ENCODE data around the gene KIRREL2. TPM values are rescaled to one million over a fixed set of nuclear protein-coding genes. Genes with fewer than 3 reads are reported as not detected.
A peak's percentile ranks its signal among the peaks of the same experiment; 100 is the strongest.

The KIRREL2 gene
- total RNA-seq, 1 donor from 2014 or later, result not detected

DNA sequence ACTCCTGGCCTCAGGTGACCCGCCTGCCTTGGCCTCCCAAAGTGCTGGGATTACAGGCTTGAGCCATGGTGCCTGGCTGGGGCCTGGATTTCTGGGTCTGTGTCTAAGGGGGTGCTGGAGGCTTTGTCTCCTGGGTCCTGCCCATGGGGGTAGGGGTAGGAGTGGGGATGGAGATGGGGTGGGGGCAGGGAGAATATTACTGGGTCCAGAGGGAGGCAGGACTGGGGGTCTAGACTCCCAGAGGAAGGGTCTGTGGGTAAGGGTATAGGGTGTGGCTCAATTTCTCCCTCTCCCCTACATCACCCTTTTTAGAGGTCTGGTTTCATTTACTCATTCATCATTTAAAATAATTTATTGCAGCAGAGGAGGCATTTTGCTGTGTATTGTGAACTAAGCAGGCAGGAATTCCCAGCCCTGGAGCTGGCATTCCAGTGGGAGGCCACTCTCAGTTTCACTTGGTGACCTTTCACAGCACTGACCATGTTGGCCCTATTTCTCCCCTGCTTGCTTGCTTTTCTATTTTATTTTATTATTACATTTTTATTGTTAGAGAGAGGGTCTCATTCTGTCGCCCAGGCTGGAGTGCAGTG, 44.4 kb downstream of the KIRREL2 start:
- intact Hi-C loops (cut with micrococcal nuclease), result no loop called here
- H3K27ac ChIP-seq (replicated peaks), result peak overlapping the region; percentile 77
- H3K4me1 ChIP-seq, result peaks cover 33% of the 10 kb centered on the region
- peaks cover 6% of the 10 kb centered on the region for H3K36me3 ChIP-seq
- no peaks in the 10 kb centered on the region for H3K27me3 ChIP-seq (ENCODE audit: low read depth)
- peak overlapping the region; percentile 86 for H3K4me3 ChIP-seq
- no peak for DNase-seq
- no peaks in the 10 kb centered on the region for H3K9me3 ChIP-seq (replicated peaks)
- TF ChIP-seq, protein P1, sequence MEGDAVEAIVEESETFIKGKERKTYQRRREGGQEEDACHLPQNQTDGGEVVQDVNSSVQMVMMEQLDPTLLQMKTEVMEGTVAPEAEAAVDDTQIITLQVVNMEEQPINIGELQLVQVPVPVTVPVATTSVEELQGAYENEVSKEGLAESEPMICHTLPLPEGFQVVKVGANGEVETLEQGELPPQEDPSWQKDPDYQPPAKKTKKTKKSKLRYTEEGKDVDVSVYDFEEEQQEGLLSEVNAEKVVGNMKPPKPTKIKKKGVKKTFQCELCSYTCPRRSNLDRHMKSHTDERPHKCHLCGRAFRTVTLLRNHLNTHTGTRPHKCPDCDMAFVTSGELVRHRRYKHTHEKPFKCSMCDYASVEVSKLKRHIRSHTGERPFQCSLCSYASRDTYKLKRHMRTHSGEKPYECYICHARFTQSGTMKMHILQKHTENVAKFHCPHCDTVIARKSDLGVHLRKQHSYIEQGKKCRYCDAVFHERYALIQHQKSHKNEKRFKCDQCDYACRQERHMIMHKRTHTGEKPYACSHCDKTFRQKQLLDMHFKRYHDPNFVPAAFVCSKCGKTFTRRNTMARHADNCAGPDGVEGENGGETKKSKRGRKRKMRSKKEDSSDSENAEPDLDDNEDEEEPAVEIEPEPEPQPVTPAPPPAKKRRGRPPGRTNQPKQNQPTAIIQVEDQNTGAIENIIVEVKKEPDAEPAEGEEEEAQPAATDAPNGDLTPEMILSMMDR (IDR thresholded peaks at IDR 0.05; ENCODE audit: borderline replicate concordance), result no peak

DNA sequence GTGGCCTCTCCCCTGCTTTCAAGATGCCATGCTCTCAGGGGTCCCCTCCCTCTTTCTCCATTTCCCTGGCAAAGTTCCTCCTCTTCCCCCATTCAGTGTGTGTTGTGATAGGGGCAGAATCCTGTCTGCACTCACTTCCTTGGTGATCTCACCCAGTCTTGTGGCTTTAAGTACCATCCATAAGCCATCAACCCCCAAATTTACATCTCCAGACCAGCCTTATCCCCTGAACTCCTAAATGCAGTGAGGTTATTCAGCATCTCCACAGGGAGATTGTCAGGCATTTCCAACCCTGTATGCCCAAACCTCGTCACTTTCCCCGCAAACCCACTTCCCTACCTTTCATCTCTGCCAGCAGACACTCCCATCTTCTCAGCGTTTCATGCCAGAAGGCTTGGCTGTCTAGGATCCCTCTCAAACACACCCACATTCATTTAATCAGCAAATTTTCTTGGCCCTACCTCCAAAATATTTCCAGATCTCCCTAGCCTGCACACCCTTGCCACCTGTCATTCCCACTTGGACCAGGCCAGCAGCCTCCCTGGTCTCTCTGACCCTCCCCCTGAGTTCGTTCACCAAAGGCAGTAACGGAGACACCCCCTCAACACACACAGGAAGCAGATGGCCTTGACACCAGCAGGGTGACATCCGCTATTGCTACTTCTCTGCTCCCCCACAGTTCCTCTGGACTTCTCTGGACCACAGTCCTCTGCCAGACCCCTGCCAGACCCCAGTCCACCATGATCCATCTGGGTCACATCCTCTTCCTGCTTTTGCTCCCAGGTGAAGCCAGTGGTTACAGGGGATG, 45.3 kb downstream of the KIRREL2 start, which contains the start of gene HCST:
TSS of gene HCST (plus strand) at position 676 of the 808 bp plus-strand sequence. CDS start at position 741, 65 bp downstream.
- DNase-seq, result no peak
- Histone ChIP-seq H3K4me1 (peaks cover 33% of the 10 kb centered on the region), H3K27me3 (ENCODE audit: low read depth) (no peaks in the 10 kb centered on the region), H3K9me3 (replicated peaks) (no peaks in the 10 kb centered on the region), H3K36me3 (no peaks in the 10 kb centered on the region), H3K4me3 (peak within 1 kb of the TSS; percentile 86), H3K27ac (replicated peaks) (peak within 1 kb of the TSS; percentile 77)
- intact Hi-C loops (cut with micrococcal nuclease), result no loop called here
- TF ChIP-seq, protein P1 (IDR thresholded peaks at IDR 0.05; ENCODE audit: borderline replicate concordance), result no peak

DNA sequence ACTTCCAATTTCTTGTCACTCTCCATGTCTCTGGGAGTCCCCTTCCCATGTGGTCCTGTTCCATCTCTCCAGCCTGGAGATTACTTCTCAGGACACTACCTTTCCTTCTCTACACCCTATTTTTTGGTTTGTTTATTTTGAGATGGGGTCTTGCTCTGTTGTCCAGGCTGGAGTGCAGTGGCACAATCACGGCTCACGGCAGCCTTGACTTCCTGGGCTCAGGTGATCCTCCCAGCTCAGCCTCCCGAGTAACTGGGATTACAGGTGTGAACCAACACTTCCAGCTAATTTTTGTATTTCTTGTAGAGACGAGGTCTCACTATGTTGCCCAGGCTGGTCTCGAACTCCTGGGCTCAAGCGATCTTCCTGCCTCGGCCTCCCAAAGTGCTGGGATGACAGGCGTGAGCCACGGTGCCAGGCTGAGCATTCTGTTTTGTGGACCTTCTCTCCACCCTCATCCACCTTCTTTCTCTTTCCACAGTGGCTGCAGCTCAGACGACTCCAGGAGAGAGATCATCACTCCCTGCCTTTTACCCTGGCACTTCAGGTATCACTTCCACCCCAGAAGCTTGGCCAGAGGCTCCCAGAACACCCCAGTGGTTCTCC, 46.3 kb downstream of the KIRREL2 start:
- Histone ChIP-seq H3K4me1 (peaks cover 28% of the 10 kb centered on the region), H3K27ac (replicated peaks) (peak overlapping the region; percentile 77), H3K36me3 (no peaks in the 10 kb centered on the region), H3K9me3 (replicated peaks) (no peaks in the 10 kb centered on the region), H3K4me3 (peak overlapping the region; percentile 21), H3K27me3 (ENCODE audit: low read depth) (peaks cover 2% of the 10 kb centered on the region)
- TF ChIP-seq, protein P1 (IDR thresholded peaks at IDR 0.05; ENCODE audit: borderline replicate concordance), result no peak
- intact Hi-C loops (cut with micrococcal nuclease), result no loop called here
- DNase-seq, result no peak

DNA sequence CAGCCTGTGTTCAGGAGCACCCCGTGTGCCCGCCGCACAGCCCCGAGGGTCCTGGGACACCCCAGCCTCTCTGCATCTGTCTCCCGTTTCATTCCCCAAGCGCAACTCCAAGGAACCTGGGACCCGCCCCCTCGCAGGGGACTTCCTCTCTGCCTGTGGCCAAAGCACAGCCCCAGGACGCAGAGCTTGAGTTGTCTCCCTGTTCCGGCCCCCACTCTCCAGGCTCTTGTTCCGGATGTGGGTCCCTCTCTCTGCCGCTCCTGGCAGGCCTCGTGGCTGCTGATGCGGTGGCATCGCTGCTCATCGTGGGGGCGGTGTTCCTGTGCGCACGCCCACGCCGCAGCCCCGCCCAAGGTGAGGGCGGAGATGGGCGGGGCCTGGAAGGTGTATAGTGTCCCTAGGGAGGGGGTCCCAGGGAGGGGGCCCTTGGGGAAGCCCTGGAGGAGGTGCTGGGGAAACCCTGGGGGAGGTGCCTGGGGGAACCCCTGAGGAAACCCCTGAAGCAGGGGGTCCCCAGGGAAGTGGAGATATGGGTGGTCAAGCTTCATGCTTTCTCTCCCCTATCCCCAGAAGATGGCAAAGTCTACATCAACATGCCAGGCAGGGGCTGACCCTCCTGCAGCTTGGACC, 47.0 kb downstream of the KIRREL2 start:
- intact Hi-C loops (cut with micrococcal nuclease), result no loop called here
- H3K27ac ChIP-seq (replicated peaks), result peak overlapping the region; percentile 77
- peak overlapping the region; percentile 19 for H3K4me3 ChIP-seq
- H3K36me3 ChIP-seq, result no peaks in the 10 kb centered on the region
- TF ChIP-seq, protein P1 (IDR thresholded peaks at IDR 0.05; ENCODE audit: borderline replicate concordance), result no peak
- peak; percentile 72 for DNase-seq
- H3K9me3 ChIP-seq (replicated peaks), result no peaks in the 10 kb centered on the region
- H3K4me1 ChIP-seq, result peaks cover 21% of the 10 kb centered on the region
- H3K27me3 ChIP-seq (ENCODE audit: low read depth), result peaks cover 3% of the 10 kb centered on the region

DNA sequence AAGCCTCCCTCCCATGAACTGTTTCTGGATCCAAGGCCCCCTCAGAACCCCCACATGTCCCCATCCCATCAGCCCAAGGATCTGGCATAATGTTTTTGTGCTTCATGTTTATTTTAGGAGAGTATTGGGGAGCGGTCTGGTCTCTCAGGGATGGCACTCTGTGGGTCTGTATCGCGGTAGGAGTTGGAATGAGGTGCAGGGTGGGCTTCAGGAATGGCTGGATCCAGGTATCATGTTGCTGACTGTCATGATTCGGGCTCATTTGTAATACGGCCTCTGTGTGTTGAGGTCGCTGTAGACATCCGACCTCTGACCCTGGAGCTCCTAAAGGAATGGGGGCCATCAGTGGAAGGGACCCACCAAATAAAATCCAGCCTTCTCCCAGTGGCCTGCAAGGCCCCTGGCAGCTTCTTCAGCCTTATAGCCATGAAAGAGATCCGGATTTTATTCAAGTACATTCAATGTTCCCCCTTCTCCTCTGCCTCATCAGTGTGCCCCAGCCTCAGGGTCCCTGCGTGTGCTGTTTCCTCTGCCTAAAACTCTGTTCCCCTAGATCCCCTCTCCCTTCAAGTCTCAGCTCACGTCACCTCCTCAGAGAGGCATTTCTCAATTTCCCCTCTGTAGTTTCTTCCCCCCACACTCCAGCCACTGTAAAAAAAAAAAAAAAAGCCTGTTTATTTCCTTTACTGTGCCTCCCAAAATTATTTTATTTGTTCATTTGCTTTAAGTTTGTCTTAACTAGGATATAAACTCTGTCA, 47.8 kb downstream of the KIRREL2 start:
- H3K27me3 ChIP-seq (ENCODE audit: low read depth), result peaks cover 5% of the 10 kb centered on the region
- no peak overlapping the region for H3K4me3 ChIP-seq
- TF ChIP-seq, protein P1 (IDR thresholded peaks at IDR 0.05; ENCODE audit: borderline replicate concordance), result no peak
- no peaks in the 10 kb centered on the region for H3K9me3 ChIP-seq (replicated peaks)
- no peaks in the 10 kb centered on the region for H3K36me3 ChIP-seq
- H3K4me1 ChIP-seq, result peaks cover 14% of the 10 kb centered on the region
- no peak for DNase-seq
- H3K27ac ChIP-seq (replicated peaks), result peak overlapping the region; percentile 18
- intact Hi-C loops (cut with micrococcal nuclease), result no loop called here

All from left ventricle myocardium inferior (tissue), 1 donor.